GM18867 (cell line): ENCODE measurements around the gene CST6.
A peak's percentile ranks its signal among the peaks of the same experiment; 100 is the strongest.
"Not testable (repeated sequence)": the region's sequence is repeated elsewhere in the genome, so short reads cannot be mapped to it uniquely, and the experiment has no call there.

Source experiments
- ATAC-seq: cut with Tn5 transposase; IDR thresholded peaks from one replicate; pipeline ENCODE4 v1.9.1; 2021; ENCODE audit warnings: mild to moderate bottlenecking, moderate library complexity; ENCODE audit not compliant: unreplicated experiment

CST6 gene

DNA sequence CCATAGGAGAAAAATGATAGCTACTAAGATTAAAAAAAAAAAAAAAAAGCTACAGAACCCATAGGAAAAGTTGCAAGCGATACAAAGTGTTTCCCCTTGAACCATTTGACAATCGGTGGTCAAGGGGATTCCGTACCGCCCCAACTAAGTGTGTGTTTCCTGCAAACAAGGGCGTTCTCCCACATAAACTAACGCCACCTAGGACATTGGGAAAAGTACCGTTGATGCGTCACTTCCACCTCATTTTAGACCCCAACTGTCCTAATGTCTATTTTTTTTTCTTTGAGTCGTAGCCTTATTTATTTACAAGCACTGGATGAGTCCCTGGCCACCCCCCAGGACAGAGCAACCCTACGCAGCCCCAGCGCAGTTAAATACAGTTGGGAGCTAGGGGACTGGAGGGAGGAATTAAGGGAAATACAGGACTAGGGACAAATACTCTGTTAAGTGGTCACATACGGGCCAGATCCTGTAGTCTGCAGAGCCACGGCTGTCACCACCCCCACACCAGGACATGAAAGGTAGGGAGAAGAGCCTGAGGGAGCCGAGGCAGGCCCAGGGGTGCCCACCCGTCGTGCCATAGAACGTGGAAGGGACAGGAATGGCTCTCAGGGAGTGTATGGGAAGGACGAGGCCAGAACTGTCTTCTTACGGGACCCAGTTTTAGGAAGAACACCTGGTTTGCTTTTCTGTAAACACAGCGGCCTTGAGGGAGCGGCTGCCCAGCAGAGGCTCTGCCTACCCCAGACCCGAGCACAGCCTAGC, 28.8 kb upstream of the CST6 start:
- no peak for ATAC-seq

DNA sequence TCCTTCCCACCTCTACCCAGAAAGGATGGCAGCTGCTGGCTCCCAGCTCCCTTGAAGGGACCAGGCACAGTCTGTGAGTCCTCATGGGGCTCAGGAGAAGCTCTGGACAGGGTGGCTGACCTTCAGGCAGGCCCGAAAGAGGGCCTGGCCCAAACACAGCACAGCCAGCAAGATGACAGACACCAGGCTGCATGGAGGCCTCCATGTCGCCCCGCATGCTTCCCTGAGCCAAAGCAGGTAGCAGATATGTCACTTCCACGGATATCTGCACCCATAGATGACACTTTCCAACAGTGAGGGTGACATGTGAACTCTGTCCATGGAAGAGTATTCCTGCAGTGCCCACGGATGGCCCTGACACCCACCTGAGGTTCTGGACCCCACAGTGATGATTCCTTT, 28.2 kb upstream of the CST6 start:
- no peak for ATAC-seq

DNA sequence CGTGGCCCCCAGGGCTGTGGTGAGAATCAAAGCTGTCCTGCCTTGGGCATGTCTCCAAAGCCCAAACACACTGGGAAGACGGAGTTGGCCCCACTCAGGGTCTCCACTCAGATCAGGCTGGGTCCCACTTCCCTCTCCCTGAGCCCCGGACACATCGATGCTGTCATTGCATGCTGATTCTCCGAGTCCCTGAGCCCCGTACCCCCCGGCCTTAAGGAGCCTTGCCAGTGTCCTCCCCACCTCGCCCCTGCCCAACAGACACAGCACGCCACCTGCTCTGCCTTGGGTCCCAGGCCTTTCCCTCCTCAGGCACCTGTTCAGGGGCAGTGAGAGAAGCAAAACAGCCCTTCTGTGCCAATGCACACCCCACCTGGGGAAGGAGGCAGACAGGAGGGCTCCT, 24.5 kb upstream of the CST6 start:
- ATAC-seq: no peak

DNA sequence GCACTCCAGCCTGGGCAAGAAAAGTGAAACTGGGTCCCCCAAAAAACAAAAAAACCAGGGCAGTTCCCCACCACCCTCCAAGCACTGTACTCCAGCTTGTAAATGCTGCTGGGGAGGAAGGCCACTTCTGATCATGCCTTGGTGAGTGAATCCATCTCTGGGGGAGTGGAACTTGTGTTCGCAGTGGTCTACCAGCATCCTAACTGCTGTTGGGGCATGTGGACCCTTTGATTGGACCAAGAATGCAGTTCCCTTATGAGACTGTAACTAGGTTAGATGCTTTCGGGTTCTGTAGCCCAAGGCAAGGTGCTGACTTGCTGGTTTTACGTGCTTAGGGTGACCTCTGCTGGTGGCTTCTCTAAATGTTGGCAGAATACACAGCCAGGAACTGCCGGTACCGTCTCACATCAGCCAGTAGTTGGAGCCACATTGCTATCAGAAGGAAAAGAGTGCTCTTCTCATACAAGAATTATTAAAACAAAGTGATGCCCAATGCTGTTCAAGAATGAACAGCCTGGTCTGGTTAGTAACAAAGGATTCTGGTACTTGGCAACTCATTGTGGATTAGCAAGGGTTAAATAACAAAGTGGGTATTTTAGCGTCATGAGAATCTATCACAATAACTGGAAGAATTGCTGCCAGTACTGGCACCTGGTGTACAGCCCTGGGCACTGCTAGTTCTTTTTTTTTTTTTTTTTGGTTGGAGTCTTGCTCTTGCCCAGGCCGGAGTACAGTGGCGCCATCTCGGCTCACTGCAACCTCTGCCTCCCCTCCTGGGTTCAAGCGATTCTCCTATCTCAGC, 22.8 kb upstream of the CST6 start:
- peak; percentile 93 for ATAC-seq

GRCh38 chr11:65992056-65992455, 19.8 kb upstream of the CST6 start:
- no peak for ATAC-seq

- ATAC-seq: no peak
These were observed 14.5 kb upstream of the CST6 start for GRCh38 chr11:65997286-65997685.

DNA sequence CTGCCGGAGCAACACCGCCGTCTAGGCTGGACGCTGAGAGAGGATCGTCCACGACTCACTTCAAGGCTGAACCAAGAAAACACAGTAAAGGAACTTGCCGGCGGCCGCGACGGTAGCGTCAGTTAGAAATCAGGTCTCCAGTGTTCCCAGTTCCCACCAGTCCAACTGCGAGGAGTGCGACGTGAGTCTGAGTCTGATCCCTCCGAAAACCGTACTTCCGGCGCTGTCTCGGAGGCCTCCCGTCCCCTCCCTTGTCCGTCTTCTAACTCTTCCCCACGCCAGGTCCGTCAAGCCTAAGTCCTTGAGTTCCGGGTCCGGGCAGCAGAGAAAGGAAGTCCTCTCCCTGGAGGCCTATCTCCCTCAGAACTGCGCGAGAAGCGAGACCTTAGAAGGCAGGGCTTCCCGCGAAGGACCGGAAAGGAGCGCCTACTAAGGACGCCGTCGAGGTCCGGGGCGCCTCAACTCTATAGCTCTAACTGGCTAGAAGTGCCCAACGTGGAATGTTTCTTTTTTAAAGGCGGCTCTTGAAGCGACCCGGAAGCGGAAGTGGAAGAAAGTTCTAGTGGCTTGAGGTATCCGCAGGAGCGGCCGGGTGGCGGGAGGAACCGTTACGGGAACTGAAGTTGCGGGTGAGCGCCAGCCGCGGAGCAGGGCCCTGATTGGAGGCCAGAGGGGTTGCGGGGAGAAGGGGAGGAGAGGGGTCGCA, 9.7 kb upstream of the CST6 start, which contains the start of the genes BANF1 and EIF1AD:
Gene BANF1, plus strand, starts transcription at position 562 of the 706 bp plus-strand sequence. CDS start 748 bp downstream, outside the sequence.
Gene EIF1AD, minus strand, starts transcription at position 216 of the 706 bp plus-strand sequence. CDS start 1,768 bp downstream, outside the sequence.
- peak; percentile 66 for ATAC-seq

GRCh38 chr11:66002648-66003225, 9.1 kb upstream of the CST6 start:
- peak; percentile 55 for ATAC-seq

- no peak for ATAC-seq
These were observed 8.5 kb upstream of the CST6 start for GRCh38 chr11:66003291-66003690.

GRCh38 chr11:66004186-66004585, 7.6 kb upstream of the CST6 start:
- ATAC-seq: no peak

DNA sequence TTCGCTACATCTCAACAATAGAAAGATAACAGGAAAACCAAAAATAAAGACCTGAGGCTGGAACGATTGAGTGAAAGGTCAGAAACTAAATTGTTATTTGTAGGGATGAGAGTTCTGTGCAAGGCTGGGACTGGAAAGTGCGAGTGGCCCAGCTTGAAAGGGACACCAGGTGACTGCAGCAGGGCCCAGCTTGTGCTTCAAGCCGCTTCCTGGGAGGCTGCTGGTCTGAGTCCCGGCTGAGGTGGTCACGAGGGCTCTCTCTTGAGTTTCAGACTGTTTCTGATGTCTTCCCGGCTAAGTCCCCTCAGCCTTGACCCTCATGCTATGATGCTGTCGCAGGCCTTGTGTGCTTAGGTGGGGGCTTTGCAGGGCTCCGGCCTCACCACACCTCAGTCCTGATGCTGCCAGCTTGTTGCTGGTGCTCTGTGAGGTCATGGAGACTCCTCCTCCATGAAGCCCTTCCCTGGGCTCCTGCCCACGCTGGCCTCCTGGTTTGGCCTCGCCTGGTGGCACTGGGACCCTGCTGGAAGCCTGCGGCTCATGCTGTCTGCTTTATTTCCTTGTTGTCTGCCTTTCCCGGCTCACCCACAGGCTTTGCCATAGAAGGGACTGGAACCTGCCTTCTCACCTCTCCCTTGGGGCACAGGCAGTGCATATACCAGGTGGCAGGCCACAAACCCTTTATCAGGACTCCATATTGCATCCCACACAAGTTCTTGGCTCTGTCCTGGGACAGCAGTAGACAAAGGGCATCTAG, 5.5 kb upstream of the CST6 start:
- ATAC-seq: no peak

DNA sequence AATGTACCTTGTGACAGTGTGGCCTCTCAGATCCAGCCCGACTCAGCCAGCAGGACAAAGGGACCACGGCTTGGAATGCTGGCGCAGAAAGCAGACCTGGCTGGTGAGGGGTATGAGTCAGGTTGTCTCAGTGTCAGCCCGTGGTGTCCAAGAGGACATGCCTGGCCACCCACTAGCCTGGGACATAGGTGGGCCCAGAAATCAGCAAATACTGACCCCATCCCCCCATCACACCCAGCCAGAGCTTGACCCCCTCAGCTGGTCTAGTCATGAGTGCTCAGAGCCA, 5.0 kb upstream of the CST6 start:
- no peak for ATAC-seq

- no peak for ATAC-seq
These were observed 4.6 kb upstream of the CST6 start for GRCh38 chr11:66007201-66007634.

DNA sequence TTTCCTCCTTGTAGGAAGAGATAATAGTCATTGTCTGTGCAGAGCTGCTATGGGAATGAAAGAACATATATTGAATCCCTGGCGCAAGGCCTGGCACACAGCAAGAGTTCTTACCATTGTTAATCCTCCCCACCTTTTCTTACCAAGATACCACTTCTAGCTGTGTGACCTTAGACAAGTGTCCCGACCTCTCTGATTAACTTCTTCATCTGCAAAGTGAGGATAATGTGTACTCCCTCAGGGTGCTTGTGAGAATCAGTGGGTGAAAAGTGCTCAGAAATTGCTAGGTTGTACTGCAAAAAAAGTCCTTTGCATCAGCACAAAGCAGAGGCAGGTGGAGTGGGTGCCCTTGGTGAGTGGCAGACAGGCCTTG, 3.7 kb upstream of the CST6 start:
- ATAC-seq: no peak

DNA sequence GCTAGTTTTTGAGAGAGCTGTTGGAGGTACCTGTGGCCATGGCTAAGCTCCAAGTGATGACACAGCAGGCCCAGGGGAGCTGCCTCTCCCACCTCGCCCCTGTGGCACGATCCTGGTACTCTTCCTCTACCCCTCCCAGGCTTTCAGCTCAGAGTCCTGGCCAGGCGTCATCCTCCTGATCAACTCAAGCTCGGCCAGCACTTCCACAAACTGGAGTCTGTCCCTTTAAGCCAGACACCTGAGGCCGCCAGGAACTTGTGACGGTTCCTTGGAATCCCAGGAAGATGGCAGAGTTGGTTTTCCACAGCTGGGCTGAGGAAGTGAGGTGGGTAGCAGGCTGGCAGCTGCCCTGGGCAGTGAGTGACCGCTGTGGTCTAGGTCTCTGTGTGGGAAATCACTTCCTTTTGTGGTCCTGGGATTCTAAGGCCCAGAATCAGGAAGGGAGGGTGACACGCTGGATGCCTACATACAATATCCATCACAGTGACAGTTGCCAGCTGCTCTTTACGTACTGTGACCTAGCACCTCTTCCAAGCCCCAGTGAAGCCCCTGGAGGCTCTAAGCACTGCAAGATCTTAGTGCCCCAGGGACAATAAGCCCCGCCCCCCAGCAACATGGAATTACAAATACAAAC, 3.2 kb upstream of the CST6 start:
- ATAC-seq: no peak

- ATAC-seq: not testable (repeated sequence)
These were observed 1.8 kb upstream of the CST6 start for GRCh38 chr11:66010036-66010435.

DNA sequence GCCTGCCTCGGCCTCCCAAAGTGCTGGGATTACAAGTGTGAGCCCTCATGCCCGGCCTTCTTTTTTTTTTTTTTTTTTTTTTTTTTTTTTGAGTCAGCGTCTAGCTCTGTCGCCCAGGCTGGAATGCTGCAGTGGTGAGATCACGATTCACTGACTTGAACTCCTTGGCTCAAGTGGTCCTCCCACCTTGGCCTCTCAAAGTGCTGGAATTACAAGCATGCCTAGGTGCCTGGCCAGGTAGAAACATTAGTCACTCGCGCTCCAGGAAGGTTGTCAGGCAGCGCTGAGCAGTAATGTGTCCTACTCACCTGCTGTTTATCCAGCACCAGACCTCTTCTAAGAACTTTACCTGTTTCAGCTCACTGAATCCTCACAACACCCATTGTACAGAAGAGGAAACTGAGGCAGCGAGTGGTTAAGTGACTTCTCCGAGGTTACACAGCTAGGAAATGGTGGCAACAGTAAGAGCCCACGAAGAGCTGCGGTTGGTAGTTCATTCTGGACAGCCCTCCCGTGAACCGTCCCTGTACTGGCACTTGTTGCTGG, 496 bp upstream of the CST6 start:
- ATAC-seq: no peak

- no peak for ATAC-seq
These were observed 650 bp downstream of the CST6 start for GRCh38 chr11:66012371-66012945.

DNA sequence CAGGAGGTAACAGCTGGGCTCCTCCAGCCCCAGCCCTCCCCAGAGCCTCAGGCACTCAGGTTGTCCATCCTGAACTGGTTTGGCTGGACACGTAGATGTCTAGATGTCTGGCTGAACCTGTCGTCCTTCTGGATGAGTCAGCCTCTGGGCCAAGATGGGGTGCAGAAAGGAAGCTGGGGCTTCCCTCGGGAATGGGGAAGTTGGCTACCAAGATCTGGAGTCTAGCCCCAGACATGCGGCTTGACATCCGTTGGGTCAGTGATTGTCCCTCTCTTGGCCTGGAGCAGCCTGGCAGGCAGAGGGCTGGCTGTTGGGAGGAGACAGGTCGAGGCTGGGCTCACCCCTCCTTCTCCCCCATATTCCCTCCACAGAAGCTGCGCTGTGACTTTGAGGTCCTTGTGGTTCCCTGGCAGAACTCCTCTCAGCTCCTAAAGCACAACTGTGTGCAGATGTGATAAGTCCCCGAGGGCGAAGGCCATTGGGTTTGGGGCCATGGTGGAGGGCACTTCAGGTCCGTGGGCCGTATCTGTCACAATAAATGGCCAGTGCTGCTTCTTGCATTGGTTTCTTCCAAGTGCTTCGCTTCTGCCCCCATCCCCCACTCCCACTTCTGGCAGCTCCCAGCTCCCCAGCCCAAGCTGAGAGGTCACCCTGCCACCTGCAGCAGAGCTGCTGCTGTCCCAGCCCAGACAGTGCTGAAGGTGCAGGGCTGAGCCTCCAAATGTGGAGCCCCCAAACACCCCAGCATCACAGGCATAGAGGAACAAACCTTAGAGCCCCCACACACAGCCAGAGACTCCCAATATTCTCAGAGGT, 1.3 kb downstream of the CST6 start:
- no peak for ATAC-seq
